HG03045 (cell line): Measurements from ENCODE around the gene GNA15.

ENCODE experiments used
- ATAC-seq: cut with Tn5 transposase; IDR thresholded peaks from one replicate; pipeline ENCODE4 v1.9.1; 2021; ENCODE audit warnings: mild to moderate bottlenecking, moderate library complexity; ENCODE audit not compliant: unreplicated experiment

The GNA15 gene

DNA sequence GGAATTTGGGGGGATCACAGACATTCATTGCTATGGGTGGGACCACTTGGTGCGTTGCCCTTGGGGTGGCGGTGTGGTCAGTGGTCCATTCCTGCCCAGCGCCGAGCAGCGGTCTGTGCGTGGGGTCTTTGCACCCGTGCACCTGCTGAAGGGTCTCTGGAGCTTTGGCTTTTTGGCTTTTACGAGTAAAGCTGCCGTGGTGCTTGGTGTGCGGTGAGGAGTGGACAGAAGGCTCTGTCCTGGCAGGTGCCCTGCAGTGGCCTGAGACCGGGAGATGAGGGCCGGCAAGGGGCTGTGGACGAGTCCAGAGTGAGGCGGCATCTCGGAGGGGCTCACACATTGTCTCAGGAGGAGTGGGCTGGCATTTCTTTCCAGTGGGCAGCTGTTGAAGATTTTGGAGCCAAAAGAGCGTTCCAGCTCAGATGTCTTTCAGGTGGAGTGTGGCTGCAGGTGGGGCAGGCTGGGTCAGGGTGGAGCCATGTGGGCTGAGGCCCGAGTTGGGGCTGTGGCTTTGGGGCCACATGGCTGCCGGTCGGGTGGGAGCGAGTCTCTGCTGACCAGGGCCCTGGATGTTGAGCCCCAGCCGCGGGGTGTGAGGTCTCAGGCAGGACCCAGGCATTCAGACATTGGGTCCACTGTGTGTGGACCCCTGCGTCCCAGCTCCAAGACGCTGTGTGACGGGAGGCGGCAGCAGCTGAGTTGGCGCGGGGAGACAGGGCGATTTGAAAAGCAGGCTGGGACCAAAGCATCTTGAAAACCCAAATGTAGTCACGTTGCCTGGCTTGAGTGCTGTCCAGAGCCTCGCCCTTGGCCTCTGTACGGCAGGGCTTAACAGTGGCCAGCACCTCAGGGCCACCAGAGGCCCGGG lies 30.0 kb upstream of the GNA15 start:
- ATAC-seq, result no peak

DNA sequence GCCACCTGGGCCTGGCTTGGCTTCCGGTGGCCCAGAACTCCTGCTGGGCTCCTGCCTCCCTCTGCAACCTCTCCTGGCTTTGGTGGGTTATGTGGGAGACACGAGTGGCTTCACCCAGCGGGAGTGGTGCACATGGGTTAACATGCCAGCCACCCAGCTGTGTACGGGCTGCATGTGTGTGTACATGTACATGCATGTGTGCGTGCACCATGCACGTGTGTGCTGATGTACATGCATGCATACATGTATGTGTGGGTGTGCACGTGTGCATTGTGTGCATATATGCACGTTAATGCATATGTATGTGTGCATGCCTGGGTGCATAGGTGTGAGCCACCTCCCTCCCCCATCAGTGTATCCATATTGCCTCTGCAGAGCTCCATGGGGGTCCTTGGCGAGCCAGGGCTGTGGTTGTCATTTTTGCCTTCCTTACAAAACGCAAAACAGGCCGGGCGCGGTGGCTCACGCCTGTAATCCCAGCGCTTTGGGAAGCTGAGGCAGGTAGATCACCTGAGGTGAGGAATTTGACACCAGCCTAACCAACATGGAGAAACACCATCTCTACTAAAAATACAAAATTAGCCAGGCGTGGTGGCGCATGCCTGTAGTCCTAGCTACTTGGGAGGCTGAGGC lies 29.2 kb upstream of the GNA15 start:
- ATAC-seq, result no peak

DNA sequence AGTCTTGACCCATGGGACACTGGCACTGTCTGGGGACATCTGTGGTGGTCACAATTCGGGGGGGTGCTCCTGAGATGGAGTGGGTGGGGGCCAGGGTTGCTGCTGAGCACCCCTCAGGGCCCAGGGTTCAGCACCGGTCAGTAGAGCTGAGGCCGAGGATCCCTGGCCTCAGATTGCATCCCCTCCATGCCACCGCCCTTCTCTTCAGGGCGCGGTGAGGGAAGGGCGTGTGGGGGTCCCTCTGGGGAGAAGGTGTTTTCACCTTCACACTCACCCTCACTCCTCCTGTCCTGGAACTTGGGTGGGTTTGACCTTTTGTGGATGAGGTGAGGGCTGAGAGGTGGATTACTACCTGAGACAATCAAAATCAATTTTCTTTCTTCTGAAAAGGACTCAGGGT lies 28.2 kb upstream of the GNA15 start:
- ATAC-seq, result no peak

DNA sequence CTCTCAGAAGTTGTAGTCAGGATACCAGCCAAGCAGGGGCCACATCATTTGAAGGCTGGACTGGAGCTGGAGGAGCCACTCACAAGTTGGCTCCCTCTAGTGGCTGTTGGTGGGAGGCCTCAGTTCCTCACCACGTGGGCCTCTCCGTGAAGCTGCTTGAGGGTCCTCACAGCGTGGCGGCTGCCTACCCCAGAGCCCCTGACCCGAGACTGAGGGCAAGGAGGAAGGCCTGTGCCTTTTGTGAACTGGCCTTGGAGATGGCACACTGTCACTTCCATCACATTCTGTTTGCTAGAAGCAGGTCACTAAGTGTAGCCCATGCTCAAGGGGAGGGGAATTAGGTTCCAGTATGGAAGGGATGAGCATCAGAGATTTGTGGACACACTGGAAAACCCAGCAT lies 27.1 kb upstream of the GNA15 start:
- no peak for ATAC-seq

DNA sequence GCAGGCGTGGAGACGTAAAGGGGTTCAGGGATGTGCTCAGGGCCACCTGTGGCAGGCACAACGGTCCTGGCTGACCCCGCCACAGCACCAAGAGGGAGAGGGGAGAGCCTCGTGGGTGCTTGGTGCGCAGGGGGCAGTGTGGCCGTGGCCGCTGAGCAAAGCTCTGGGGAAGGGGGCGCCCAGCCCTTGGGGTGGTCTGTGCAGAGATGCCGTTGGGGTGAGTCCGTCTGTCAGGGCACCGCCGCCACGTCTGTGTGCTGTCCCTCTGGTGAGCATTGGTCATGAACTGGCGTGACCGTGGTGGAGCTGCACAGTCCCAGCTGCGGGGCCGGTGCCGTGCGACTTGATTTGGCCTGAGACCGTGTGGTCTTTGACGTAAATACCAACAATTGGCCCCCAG lies 26.3 kb upstream of the GNA15 start:
- no peak for ATAC-seq

DNA sequence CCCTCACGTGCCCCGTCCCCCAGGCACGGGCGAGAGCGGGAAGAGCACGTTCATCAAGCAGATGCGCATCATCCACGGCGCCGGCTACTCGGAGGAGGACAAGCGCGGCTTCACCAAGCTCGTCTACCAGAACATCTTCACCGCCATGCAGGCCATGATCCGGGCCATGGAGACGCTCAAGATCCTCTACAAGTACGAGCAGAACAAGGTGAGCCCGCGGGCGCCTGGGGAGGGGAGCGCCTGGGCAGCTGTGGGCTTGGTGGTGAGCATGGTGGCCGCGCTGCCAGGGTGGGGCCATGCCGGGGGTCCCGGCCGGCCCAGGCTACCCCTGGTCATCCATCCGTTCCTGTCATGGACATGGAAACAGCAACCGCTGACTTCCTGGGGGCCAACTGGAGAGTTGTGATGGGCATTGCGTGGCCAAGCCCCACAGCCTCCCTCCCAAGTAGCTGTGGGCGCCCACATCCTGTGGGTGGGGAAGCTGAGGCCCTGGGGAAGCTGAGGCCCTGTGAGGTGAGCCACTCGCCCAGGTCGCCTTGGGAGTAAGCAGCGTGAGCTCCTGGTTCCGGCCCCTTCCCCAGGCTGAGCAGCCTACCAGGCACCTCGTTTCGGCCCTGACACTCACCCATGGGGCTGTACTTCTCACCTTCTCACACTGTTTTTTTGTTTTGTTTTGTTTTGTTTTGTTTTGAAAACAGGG lies 25.6 kb upstream of the GNA15 start:
- no peak for ATAC-seq

DNA sequence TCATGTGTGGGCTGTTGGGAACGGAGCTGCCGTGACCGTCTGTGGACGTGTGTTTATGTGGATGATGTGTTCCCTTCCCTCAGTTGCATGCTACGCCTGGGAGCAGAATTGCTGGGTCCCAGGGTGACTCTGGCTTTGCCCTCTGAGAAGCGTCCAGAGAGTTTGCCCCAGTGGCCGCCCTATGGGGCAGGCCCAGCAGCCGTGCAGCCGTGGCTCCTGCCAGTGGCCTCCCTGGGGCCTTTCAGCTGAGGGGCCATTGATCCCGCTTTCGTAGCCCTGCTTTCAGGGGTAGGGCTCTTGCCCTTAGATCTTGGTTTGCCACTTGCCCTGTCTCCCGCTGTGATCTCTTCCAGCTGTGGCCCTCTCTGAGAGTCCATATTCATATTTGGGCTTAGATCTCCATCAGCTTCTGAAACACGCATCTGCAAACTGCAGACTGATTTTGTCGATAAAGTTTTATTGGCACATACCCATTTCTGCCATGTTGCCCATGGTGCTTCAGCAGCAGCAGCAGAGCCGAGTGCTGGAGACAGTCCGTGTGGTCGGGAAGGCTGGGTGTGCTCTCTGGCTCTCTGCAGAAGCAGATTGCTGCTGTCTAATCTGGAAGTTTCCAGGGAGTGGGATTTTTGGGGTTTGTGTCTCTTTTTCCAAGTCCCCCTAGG lies 24.1 kb upstream of the GNA15 start:
- ATAC-seq, result no peak

DNA sequence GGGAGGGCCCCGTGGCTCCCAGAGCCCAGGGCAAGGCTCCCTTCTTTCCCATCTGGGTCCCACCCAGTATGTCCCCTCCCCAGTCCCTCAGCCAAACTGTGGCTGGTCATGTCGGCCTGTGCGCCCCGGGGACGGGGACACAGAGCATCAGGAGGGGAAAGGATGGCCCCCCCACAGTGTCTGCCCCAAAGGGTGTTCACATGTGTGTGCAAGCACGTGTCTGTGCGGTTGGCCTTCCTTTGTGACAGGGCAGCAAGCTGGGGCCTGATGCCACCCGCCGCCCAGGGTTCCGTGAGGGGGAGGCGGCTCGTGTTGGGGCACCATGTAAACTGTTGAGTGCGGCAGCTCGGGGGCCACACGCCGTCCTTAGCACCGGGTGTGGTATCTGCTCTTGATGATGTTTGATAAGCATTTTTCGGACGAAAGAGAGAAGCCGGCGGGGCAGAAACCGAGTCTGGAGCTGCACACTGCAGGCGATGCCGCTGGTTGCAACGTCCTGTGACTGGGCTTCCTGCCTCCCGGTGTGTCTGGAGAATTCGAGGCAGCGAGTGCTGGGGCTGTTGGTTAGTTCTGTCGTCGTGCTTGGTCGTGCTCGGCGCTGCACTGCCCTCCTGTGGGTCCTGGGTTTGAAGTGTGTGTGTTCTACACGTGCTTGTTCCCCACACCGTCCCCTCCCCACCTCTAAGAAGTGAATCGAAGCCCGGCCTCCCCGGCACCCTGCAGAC lies 23.3 kb upstream of the GNA15 start:
- no peak for ATAC-seq

DNA sequence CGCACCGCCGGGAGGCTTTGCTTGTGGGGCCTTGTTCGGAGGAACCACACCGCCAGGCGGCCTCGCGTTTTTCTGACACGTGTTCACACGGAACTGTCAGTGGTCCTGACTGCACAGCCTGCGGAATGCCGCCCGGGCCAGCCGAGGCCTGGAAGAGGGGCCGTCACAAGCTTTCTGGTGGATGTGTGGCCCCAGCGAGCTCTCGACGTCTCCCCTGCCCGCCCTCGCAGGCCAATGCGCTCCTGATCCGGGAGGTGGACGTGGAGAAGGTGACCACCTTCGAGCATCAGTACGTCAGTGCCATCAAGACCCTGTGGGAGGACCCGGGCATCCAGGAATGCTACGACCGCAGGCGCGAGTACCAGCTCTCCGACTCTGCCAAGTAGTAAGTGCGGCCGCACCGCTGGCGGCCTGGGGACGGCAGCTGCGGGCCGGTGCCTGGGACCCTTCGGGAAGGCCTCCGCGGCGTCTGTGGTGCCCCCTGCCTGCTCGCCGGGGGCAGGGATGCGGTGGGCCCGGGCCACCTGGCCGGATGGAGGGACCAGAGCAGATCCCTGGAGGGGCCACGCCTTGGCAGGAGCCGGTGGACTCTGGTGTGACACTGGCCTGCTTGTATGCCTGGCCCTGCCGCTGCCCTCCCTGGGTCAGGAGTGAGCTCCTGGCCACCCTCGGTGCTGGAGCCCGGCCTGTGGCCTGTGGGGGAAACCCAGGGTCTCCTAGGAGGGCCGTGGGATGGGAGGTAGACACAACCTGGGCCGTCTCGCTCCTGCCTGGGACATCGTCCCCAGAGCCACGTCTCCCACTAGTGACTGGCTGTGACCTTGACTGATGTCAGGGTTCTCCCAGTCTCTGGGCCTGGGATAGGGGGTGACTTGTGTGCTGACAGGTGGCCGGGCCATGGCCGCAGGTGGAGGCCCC lies 22.5 kb upstream of the GNA15 start:
- no peak for ATAC-seq

DNA sequence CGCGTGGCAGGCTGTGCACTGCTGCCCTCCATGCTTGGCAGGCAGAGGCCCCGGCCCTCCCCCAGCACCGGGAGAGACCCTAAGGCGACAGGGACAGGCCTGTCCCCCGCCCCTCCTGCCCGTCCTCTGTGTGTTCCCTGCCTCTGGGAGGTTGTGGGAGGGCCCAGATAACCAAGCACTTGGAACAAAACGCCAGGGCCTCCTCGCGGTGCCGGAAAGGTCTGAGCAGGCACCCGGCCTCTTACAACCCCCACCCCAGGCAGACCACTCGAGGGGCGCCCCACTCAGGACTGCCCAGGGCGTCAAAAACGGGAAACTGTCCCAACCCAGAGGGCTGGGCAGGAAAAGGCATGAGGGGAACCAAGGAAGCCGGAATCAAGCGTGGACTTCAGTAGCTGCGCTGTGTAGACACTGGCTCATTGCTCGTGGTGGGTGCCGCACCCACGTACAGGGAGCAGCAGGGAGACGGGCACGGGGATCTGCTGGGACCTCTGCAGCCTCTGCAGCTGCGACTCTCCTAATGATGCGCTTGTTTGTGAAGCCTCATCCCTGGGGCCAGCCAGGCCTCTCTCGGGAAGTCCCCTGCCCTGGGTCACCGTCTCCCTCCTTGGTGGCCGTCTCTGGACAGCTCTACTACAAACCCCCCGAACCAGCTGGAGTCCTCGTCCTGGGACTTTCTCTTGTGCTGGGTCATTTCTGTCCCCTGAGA lies 21.7 kb upstream of the GNA15 start:
- no peak for ATAC-seq

DNA sequence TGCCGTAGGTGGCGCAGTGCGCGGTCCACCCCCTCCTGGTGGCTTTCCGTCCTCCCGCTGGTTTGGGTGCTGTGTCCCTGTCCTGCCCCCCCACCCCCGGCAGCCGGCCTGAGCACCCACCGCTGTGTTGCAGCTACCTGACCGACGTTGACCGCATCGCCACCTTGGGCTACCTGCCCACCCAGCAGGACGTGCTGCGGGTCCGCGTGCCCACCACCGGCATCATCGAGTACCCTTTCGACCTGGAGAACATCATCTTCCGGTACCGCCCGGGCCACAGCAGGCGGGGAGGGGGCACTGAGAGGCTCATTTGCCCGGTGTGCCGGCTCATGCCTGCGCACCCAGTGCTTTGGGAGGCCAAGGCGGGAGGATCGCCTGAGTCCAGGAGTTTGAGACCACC lies 21.0 kb upstream of the GNA15 start:
- ATAC-seq, result no peak

DNA sequence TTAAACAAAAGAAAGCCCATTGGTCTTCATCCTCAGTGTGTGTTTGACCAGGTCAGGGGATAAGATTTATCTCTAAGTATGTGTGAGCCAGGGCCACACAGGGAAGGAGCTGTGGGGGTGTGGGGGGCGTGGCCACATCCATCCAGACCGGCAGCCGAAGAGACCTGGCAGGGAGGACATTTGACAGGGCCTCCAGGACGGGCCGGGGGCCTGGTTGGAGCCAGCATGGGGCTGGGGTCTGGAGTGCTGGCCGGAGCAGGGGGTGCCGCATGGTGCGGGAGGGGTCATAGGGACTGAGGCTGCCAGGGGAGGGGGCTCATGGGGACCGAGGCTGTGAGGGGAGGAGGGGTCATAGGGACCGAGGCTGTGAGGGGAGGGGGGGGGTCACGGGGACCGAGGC lies 20.4 kb upstream of the GNA15 start:
- no peak for ATAC-seq

DNA sequence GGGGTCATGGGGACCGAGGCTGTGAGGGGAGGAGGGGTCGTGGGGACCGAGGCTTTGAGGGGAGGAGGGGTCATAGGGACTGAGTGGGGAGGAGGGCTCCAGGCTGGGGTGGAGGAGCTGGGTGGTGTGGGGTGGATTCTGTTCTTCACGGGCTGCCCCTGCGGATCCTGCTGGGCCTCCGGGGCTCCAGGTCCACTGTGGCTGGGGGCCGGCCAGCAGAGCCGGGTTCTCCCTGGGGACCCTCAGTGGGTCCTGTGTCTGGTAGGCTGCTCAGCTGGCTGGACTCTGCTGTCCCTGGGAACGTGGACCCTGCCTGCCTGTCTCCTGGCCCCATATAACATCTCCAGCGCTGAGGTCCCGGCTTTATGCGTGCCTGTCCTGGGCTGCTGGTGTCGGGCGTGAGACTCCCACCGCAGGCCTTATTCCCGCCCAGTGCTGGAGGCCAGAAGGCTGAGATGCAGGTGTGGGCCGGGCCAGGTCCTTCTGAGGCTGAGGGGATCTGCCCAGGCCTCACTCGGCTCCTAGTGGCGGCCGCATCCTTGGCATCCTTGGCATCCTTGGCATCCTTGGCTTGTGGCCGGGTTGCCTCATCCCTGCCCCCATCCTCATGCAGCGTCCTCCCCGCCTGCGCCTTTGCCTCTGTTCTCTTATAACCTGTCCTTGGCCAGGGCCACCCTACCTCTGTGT lies 19.8 kb upstream of the GNA15 start:
- no peak for ATAC-seq

DNA sequence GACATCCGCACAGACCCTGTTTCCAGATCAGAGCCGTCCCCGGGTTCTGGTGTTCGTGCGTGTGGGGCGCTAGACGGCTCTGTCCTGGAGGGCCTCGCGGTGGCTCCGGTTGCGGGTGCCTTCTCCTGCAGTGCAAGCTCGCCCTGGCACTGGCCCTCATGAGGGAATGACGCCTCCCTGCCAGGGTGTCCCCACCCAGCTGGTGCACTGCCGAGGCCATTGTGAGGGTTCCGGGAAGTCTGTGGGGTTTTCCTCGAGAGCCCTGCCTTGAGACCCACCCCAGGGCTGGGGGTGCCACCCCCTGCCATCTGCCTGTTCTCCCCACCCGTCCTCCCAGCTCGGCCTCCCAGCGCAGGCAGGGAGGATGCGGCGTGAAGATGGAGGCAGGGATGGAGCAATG lies 19.2 kb upstream of the GNA15 start:
- ATAC-seq, result no peak

DNA sequence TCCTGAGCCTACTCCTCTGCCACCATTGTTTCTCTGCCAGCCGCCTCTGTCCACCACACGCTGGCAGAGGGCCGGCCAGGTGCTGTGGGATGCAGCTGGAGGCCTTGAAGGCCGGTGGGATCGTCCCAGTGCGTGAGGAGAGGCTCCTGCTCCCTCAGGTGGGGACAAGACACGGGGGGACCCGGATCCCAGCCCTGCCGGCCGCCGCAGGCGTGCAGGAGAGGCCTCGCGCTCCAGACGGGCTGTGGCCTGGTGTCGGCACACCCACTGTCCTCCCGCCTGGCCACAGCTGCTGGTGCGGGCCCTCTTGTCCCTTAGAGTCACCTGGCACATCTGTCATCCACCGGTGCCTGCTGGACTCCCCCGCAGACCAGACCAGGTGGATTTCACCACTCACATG lies 18.1 kb upstream of the GNA15 start:
- no peak for ATAC-seq

DNA sequence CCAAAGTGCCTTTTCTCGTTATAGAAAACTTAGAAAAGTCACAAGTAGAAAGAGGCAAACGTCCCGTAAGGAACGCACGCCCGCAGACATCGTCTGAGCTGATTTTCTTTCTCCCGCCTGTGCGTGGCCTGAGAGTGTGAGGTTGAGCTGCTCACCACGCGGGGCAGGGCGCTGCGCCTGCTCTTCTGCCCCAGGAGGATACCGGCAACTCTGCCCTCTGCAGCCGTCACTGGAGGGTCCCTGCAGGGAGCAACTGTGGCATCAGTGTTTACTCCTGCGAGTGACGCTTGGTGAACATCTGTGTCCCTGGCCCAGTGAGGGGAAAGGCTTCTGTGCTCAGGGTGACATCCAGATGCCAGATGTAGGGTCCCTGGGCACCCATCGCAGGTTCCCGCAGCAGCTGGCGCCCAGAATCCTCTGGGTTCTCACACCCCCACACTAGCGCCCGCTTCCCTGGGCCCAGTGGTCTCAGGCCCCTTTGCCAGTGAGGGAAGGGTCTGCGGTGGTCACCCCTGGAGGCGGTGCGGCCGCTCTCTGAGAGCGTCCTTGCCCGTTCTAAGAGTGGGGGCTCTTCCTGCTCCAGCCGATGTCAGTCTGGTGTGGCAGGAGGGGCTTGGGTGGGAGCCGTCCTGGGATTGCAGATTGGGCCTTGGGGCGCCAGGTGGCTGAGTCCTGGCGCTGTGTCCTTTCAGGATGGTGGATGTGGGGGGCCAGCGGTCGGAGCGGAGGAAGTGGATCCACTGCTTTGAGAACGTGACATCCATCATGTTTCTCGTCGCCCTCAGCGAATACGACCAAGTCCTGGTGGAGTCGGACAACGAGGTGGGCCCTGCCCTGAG lies 17.4 kb upstream of the GNA15 start:
- no peak for ATAC-seq

DNA sequence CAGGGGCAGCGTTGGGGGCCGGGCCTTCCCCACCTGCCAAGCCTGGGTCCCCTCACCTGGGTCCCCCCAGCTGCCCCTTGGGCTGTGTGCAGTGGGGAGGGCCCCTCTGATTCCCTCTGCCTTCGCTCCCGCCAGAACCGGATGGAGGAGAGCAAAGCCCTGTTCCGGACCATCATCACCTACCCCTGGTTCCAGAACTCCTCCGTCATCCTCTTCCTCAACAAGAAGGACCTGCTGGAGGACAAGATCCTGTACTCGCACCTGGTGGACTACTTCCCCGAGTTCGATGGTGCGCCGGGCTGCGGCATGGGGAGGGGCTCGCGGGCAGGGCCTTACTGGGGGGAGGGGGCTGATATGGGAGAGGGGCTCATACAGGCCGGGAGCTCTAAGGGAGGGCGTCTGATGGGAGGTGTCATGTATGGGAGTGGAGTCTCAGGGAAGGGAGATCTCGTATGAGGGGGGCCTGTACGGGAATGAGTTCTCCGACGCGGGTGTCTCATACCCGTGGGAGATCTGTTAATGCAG lies 16.7 kb upstream of the GNA15 start:
- no peak for ATAC-seq
